HG03045 (cell line): ENCODE results near the gene SPATA2.

Experiments
- ATAC-seq: cut with Tn5 transposase; IDR thresholded peaks from one replicate; pipeline ENCODE4 v1.9.1; 2021; ENCODE audit warnings: mild to moderate bottlenecking, moderate library complexity; ENCODE audit not compliant: unreplicated experiment

Gene SPATA2

DNA sequence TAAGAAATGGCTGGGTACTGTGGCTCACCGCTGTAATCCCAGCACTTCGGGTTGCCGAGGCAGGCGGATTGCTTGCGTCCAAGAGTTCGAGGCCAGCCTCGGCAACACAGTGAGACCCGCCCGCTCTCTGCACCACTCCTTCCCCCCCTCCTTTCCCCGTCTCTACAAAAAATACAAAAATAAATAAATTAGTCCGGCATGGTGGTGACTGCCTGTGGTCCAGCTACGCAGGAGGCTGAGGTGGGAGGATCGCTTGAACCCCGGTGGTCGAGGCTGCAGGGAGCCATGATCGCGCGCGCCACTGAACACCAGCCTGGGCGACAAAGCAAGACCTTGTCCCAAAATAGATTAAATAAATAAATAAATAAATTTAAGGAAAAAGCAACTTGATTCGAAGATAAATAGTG is 20.4 kb upstream of the SPATA2 start:
- peak; percentile 22 for ATAC-seq

DNA sequence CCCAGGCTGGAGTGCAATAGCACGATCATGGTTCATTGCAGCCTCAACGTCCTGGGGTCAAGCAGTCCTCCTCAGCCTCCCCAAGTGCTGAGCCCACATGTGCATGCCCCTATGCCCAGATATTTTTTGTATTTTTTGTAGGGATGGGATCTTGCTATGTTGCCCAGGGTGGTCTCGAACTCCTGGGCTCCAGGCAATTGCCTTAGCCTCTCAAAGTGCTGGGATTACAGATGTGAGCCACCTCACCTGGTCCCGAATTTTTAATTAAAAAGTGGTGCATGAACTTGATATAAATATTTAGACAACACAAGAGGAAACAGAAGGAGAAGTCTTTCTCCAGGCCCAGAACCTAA is 13.8 kb upstream of the SPATA2 start:
- ATAC-seq: no peak

DNA sequence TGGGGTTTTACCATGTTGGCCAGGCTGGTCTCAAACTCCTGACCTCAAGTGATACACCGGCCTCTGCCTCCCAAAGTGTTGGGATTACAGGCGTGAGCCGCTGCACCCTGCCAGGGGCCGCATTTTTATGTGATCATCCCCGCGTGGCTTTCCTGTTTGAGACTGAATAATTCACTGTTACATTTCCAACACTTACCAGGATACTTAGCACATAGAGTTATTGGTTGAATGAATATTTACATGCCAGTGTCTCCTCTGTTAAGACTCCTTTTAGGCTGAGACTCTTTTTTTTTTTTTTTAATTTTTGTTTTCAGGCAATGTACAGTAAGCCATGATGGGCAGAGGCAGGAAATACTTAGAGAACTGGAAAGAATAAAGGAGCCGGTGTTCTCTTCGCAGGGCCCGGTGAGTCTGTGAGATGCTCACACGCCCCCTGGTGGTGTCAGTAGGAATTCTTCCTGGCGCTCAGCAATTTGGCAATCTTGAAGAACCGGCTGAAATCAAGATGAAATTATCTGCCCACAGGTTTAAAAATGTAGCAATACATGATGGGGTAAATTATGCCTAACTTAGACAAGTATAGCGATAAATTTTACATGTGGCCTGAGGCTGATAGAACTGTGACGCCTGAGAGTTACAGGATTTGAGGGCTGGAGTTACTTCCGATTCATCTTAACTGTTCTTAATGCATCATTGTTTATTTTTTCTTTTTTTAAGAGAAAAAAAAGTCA is 13.2 kb upstream of the SPATA2 start:
- no peak for ATAC-seq

DNA sequence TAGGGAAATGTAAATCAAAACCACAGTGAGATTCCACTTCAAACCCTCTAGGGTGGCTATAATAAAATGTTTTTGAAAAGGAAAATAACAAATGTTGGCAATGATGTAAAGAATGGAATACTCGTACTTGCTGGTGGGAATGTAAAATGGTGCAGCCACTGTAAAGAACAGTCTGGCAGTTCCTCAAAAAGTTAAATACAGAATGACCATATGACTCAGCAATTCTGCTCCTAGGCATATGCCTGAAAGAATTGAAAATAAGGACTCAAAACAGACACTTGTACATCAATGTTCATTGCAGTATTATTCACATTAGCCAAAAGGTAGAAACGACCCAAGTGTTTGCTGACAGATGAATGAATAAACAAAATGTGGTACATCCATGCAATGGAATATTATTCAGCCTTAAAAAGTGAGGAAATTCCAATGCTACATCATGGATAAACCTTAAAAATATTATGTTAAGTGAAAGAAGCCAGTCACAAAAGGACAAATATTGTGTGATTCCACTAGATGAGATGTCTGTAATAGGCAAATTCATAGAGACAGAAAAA is 10.6 kb upstream of the SPATA2 start:
- no peak for ATAC-seq

DNA sequence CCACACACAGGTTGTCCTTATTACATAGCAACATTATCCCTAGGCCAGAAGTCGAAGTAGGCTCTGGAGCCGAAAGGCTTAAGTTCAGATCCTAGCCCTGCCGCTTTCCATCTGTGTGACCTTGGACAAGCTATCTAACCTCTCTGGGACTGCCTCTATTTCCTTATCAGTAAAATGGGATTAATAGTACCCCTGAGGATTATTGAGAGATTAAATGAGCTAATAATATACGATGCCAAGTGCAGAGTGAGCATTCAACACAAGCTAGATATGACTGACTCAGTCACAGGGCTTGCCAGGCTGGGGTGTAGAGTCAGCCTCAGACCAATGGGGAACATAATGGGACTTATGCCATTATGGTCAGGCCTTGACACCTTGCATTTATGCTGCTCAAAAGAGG is 8.9 kb upstream of the SPATA2 start:
- no peak for ATAC-seq

DNA sequence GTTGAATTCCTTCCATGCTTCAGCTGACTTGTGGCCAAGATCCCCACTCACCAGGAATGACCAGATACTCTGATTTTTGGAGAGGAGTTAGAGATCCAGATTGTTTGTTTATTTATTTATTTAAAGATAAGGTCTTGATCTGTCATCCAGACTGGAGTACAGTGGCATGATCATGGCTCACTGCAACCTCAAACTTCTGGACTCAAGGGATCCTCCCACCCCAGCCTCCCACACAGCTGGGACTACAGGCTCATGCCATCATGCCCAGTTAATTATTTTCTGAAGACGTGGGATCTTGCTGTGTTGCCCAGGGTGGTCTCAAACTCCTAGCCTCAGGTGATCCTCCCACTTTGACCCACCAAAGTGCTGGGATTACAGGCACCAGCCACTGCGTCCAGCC is 4.1 kb upstream of the SPATA2 start:
- ATAC-seq: no peak

DNA sequence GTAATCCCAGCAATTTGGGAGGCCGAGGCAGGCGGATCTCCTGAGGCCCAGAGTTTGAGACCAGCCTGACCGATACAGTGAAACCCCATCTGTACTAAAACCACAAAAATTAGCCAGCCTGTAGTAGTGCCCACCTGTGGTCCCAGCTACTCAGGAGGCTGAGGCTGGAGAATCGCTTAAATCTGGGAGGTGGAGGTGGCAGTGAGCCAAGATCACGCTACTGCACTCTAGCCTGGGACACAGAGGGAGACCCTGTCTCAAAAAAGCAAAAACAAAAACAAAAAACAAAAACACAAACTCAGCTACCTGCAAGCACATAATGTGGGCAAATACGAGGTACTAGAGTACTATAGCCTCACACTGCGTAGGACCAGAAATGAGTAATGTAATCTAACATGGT is 3.7 kb upstream of the SPATA2 start:
- no peak for ATAC-seq

DNA sequence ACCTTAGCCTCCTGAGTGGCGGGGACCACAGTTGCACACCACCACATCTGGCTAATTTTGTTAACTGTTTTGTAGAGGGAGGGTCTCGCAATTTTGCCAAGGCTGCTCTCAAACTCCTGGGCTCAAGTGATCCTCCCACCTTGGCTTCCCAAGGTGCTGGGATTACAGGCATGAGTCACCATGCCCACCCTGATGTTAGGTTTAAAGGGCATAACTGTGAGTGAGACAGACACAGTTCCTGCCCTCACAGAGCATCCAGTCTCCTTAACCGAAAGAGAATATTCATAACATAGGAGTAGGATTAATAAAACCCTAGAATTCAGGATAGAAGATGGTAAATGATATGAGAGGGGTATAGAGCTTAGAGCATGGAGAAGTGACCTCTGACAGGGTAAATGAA is 3.1 kb upstream of the SPATA2 start:
- ATAC-seq: no peak

DNA sequence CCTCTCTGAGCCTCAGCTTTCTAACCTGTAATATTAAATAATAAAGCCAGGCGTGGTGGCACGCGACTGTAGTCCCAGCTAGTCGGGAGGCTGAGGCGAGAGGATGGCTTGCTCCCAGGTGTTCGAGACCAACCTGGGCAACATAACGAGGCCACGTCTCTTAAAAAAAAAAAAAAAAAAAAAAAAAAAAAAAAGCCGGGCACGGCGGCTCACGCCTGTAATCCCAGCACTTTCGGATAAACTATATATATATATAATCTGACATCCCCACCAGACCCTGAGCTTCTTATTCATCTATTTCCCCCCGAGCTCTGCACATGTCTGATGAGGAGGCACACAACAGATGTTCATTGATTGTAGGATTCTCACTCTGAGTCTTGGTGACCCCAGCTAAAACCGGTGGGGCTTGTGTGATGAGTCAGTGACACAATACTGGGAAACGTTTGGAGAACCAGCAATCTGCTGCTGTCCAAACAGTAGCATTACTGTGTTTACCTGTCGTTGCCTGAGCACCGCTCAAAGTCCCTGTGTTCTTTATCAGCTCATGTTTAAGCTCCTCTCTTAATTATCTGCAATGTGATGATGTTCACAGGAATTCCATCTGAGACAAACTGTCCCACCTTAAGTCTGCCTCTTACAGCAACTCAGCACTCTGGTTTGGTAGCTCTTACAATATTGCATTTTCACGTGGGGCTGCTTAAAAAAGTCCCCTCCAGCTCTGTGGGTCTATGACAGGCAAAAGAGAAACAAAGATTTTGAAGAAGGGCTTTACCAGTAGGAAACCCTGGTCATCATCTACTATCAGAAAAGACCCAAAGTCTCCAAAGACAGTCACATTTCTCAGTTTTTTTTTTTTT is 1.0 kb upstream of the SPATA2 start:
- ATAC-seq: no peak

DNA sequence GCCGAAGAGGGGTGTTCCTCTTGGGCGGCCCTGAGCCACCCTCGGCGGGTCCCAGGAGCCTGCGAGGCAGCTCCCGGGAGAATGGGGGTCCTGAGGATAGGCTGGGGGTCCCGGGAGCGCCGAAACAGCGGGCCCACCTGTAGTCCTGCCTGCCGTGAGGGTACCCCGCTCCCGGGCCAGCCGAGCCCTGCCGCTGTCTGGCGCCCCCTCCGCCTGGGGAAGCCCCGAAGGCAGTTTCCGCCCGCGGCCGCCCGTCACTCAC is 280 bp downstream of the SPATA2 start:
- no peak for ATAC-seq

DNA sequence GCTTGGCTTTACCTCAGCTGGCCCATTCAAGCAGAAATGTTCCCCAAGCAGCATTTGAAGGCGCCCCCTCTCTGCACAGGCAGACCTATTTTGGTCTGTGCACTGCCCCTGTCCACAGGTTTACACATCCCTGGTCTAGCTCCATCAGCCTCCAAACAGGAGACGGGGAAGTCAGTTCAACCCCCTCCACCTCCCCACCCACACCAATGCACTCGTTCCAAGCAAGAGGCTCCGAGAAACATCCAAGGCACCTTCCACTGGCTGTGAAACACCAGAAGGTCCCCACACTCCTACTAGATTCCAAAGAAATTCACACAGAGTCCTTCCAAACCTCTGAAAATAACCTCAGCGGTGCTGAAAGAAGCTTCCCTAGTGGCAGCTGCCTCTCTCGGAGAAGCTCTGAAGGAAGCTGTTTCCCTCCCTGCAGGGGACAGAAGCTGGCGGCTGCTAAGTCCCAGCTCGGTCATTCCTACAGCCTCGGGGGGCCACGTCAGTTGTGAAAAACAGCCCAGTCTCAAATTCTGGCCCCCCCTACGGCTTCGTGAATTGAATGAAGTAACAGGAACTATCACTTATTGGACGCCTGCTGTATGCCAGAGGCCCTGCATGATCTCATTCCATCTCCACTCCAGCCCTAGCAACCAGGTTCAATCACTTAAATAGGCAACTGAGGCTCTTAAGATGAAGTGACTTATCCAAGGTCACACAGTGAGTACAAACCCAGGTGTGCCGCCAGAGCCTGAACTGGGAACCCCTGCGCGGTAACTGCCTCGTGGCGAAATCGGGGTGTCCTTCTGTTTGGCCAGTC is 815 bp downstream of the SPATA2 start:
- no peak for ATAC-seq

DNA sequence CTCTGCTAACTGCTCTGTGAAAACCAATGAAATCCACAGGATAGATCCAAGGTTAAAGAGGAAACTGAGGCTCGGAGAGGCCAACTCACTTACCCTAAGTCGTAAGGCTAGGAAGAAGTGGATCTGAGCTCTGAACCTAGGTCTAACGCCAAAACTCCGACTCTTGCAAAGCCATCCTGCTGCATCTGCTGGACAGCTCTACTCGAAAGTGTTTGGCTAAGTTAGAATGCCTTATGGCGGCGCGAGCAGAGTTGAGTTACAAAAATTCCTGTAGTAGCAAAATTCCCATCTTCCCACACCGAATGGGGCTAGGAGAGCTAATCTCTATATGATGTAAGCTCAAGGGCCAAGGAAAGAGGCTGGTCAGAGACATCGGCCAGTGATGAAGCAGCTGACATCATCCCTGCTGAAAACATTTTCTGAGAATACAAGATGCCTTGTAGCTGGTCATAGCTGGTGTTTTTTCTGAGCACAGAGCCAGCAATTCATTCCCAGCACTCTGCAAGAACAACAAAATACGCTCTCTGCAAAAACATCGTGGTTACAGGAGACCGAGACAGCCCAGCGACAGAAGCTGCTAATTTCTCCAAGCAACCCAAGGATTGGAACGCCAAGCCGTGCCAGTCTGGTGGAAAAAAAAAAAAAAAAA is 1.8 kb downstream of the SPATA2 start:
- ATAC-seq: no peak

DNA sequence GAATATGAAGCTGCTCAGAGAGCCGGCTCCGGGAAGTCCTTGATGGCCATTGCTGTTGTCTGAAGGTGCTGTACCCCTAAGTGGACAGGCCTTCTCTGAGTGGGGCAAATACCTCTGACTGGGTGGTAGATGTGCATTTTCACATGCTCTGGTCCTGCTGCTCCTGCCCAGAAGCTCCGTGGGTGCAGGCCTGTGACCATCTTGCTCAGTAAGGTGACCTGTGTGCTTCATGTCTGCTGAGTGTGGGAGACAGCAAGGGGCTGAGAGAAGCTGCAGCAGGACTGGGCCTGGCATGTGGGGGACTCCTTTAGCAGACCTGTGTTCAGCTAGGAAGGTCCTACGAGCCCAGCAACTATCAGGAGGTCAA is 5.0 kb downstream of the SPATA2 start:
- ATAC-seq: no peak

DNA sequence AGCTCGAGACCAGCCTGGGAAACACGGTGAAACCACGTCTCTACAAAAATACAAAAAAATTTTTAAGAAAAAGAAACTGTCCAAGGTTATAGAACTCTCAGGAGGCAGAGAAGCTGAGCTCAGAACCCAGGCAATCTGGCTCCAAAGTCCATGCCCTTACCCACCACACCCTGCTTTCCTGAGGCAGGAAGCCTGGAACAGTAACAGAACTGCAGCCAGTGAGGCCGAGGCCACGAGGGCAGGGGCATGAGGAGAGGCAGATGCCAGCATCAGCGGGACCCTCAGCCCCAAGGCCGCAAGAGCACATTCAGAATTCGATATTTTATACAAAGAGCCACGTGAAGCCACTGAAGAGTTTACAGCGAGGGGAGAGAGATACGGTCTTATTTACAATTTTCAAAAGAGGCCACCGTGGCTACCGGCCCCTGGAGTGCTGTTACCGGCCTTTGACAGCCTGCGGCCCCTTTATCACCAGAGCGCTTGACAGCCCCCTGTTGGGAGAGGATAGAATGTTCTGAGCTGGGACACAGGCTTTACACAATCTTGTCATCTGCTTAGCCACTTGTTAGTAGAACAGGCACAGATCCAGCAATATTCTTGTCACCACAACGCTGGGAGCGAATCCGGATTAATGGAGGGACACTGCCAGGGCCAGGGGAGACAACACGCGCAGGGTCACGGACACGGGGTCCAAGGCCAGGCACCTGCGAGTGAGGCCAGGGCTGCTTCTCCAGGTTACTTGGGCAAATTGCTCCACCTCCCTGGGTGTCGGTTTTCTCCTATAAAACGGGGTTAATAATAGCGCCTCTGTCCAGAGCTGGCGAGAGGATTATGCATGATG is 5.6 kb downstream of the SPATA2 start:
- ATAC-seq: no peak

DNA sequence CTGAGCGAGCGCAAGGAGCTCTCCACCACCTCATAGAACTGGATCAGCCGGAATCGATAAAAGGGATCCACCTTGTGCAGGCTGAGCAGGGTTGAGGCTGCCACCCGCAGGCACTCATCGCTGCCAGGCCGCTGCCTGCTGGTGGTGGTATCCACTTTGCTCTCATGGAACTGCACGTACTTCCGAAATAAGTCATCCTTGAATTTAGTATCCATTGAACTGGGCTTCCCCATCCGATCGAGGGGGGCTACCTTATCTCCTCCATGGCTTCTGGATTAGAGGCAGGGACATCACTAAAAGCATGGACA is 7.1 kb downstream of the SPATA2 start:
- ATAC-seq: no peak

DNA sequence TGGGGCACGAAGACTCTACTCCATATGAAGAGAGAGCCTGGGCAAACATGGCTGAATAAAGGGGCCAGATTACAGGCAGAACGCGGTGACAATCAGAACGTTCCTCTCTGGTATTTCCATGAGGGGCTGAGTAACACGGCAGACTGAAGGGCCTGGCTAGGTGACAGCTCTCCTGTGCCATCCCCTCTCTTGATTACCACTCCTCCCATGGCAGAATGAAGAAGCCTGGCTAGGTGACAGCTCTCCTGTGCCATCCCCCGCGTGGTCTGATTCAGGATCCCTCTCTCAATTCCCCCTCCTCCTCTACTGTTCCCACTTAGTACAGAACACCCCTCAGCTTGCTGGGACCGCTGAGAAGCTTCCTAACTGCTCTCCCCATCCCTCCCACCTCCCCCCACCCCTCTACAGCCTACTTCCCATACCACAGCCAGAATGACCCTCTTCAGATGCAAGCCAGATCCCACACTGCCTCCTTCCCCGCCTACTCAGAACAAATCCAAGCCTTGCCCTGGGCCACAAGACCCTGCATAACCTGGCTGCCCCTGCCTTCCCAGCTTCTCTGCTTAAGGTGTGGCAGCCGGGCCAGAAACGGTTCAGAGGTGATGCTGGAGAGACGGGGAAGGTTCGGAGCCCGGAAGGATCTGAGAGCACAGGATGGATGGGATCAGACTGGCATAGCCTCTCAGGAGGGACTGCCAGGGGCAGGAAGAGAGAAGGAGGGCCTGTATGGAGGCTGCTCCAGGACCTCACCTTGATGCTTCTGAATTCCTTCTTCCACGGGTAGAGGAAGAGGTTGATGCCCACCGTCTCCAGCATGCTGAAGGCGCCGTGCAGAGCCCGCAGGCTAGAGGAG is 7.7 kb downstream of the SPATA2 start:
- ATAC-seq: no peak

DNA sequence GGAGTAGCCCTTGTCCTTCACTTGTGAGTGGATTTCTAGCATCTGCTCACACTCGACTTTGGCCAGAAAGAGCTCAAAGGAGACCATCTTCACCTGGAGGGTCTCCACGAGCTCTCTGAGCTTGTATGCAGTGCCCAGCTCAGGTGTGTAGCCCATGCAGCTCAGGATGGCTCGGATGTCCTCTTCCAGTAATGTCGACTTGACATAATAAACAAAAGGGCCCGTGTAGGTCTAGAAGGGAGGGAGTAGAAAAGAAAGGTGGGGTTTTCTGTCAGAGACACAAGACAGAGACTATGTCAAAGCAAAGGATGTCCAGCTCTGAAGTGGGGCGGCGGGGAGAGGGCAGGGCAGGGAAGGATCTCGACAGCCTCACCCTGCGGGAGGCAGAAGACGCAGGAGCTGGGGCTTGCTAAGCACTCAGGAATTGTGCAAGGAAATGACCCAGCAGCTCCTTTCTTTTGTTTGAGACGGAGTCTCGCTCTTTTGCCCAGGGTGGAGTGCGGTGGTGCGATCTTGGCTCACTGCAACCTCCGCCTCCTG is 8.6 kb downstream of the SPATA2 start:
- ATAC-seq: no peak

DNA sequence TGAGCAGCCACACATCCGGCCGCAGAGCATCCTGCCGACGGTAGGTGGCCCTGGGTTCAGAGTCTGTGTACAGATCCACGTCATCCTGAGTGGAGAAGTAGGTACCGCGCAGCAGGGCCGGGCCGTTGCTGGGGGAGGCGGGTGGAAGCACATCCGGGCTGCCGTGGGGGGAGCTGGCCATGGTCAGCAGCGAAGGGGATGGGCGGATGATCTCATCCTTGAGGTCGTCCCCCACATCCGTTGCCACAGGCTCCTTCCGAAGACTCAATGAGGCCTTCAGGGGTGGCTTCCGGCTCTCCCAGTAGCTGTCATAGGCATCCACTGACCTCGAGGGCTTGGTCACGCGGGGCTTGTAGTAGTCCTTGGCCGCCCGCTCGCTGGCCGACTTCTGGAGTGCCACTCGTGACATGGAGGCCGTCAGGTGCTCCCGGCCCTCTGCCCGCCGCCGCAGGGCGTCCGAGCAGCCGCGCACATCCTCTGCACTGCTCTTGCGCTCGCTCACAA is 9.2 kb downstream of the SPATA2 start:
- no peak for ATAC-seq

DNA sequence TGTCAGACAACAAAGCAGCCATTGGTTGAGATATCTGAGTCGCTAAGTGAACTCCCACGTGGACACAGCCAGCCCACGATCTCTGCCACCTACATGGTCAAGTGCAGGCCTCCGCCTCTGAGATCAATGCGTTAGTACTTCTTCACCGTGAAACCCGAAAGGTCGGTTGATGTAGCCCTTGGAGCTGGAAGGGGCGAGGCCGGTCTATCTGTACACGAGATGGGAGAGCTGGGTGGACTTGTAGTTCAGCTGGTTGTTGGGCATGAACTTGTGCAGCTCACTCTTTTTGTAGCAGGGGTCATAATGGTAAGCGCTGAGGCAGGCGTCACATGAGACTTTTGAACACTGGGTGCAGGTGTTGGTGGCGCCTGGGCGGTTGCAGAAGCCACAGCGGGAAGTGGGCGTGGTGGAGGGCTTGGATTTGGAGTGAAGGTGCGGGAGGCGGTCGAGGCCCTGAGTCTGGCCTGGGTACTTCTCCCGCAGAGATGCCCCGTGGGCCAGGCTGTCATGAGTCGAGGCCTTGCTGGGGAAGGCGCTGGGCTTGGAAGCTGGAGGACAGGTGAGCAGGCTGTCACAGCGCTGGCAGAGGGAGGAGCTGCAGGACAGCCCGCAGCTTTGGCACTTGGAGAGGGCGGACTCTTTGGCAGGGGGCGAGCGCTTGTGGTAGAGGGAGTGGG is 9.8 kb downstream of the SPATA2 start:
- ATAC-seq: no peak
